ENCODE measurements around the gene ESRRA. TPM values are rescaled to one million over a fixed set of nuclear protein-coding genes. Genes with fewer than 3 reads are reported as not detected.
A peak's percentile ranks its signal among the peaks of the same experiment; 100 is the strongest.

ESRRA gene
- total RNA-seq, 6 experiments from 2014 or later: 28.5 to 82.6 (median 47.7) TPM

DNA sequence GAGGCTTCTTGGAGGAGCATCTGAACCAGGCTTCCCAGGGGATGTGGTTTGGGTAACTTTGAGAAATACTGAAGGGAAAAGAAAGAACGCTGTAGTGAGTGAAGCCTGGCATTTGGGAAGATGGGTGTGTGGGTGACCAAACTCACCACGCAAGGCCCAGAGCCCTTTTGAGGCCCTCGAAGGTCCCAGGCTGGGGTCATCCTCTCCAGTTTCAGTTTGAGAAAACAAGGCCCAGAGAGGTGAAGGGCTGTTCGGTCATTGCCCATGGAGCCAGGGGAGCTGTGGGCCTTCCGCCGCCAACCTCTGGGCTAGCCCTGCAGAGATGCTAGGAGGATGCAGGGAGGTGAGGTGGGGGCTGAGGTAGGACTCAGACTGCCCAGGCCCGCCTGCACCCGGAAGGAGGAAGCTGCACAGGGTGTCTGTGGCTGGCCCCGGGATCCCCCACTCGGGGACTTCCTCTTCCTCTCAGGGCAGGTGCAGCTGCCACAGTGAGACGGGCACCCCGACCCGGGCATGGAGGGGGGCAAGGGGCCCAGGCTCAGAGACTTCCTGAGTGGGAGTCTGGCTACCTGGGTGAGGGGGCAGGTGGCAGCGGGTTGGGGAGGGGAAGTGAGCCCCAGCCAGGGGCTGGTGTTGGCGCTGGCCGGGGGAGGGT, 34.6 kb downstream of the ESRRA start, which contains the start of gene CCDC88B:
CCDC88B (plus strand) TSS at position 451 of the 655 bp plus-strand sequence; CDS start at position 514, 63 bp downstream.
- no peaks in the 10 kb centered on the region for H3K27me3 ChIP-seq
- peak; percentile 30 to 58 (median 35) for ATAC-seq
- peak; percentile 68 to 83 (median 70) for DNase-seq
- peak within 1 kb of the TSS in 1 of 3 donors; percentile 33 for H3K27ac ChIP-seq
- no peak within 1 kb of the TSS for H3K4me3 ChIP-seq
- peaks cover 0 to 11% (median 2%) of the 10 kb centered on the region in 4 donors for H3K4me1 ChIP-seq
- 35% methylated on average over 5 of the region's 16 CpGs for WGBS (ENCODE audit: insufficient coverage, low coverage, low lambda C conversion rate, missing lambda C conversion rate)
- intact Hi-C loops (cut with DNase I): no loop called here
- TF ChIP-seq, protein P1, sequence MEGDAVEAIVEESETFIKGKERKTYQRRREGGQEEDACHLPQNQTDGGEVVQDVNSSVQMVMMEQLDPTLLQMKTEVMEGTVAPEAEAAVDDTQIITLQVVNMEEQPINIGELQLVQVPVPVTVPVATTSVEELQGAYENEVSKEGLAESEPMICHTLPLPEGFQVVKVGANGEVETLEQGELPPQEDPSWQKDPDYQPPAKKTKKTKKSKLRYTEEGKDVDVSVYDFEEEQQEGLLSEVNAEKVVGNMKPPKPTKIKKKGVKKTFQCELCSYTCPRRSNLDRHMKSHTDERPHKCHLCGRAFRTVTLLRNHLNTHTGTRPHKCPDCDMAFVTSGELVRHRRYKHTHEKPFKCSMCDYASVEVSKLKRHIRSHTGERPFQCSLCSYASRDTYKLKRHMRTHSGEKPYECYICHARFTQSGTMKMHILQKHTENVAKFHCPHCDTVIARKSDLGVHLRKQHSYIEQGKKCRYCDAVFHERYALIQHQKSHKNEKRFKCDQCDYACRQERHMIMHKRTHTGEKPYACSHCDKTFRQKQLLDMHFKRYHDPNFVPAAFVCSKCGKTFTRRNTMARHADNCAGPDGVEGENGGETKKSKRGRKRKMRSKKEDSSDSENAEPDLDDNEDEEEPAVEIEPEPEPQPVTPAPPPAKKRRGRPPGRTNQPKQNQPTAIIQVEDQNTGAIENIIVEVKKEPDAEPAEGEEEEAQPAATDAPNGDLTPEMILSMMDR (IDR thresholded peaks at IDR 0.05): no peak
- TF ChIP-seq POLR2A (IDR thresholded peaks at IDR 0.05): no peak
- H3K36me3 ChIP-seq: no peaks in the 10 kb centered on the region
- no peaks in the 10 kb centered on the region for H3K9me3 ChIP-seq

DNA sequence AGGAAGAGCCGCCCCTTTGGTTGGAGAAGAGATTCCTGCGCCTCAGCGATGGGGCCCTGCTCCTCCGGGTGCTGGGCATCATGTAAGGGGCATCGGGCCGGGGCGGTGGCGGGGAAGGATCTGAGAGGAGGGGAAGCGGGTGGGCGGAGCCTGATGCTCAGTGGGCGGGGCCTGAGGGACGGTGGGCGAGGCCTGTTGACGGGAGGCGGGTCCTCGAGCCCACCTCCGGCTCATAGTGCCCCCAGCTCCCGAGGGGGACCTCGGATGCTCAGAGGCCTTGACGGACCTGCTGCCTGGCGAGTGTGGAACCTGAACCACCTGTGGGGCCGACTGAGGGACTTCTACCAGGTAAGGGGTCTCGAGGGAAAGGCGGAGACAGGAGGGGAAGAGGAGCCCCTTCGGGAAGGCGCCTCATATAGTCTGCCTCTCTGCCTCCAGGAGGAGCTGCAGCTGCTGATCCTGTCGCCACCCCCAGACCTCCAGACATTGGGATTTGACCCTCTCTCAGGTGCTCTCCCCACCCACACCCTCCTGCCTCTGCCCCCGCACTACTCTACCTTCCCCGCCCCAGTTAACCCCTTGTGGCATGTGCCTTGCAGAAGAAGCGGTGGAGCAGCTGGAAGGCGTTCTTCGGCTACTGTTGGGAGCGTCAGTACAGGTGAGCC, 35.5 kb downstream of the ESRRA start:
- ATAC-seq (peak in 3 of 4 donors; percentile 5 to 14 (median 6)), DNase-seq (peak; percentile 68 to 80 (median 70))
- no peak for TF ChIP-seq POLR2A (IDR thresholded peaks at IDR 0.05)
- TF ChIP-seq, protein P1 (IDR thresholded peaks at IDR 0.05): no peak
- Histone ChIP-seq H3K36me3 (no peaks in the 10 kb centered on the region), H3K9me3 (no peaks in the 10 kb centered on the region), H3K4me3 (no peak overlapping the region), H3K4me1 (peaks cover 0 to 11% (median 2%) of the 10 kb centered on the region in 4 donors), H3K27me3 (no peaks in the 10 kb centered on the region), H3K27ac (peak overlapping the region in 1 of 3 donors; percentile 33)
- 49% methylated on average over 15 of the region's 33 CpGs for WGBS (ENCODE audit: insufficient coverage, low coverage, low lambda C conversion rate, missing lambda C conversion rate)
- intact Hi-C loops (cut with DNase I): no loop called here

DNA sequence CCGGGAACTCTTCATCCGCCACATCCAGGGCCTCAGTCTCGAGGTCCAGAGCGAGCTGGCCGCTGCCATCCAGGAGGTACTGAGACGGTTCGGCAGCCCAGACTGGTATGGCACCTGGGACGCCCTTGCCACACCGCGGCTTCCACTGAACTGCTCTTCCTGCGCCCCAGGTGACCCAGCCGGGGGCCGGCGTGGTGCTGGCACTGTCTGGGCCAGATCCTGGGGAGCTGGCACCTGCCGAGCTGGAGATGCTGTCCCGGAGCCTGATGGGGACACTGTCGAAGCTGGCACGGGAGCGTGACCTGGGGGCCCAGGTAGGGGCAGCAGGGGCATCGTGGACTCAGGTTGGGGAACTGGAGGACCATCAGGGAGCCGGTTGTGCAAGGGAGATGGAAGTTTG, 36.1 kb downstream of the ESRRA start:
- TF ChIP-seq, protein P1 (IDR thresholded peaks at IDR 0.05): no peak
- TF ChIP-seq POLR2A (IDR thresholded peaks at IDR 0.05): no peak
- Histone ChIP-seq H3K4me3 (no peak overlapping the region), H3K36me3 (no peaks in the 10 kb centered on the region), H3K27ac (no peak overlapping the region), H3K9me3 (no peaks in the 10 kb centered on the region), H3K4me1 (peaks cover 0 to 11% (median 2%) of the 10 kb centered on the region in 4 donors), H3K27me3 (no peaks in the 10 kb centered on the region)
- 60% methylated on average over 1 of the region's 21 CpGs for WGBS (ENCODE audit: insufficient coverage, low coverage, low lambda C conversion rate, missing lambda C conversion rate)
- intact Hi-C loops (cut with DNase I): no loop called here
- DNase-seq (peak in 1 of 3 donors; percentile 57), ATAC-seq (no peak)

DNA sequence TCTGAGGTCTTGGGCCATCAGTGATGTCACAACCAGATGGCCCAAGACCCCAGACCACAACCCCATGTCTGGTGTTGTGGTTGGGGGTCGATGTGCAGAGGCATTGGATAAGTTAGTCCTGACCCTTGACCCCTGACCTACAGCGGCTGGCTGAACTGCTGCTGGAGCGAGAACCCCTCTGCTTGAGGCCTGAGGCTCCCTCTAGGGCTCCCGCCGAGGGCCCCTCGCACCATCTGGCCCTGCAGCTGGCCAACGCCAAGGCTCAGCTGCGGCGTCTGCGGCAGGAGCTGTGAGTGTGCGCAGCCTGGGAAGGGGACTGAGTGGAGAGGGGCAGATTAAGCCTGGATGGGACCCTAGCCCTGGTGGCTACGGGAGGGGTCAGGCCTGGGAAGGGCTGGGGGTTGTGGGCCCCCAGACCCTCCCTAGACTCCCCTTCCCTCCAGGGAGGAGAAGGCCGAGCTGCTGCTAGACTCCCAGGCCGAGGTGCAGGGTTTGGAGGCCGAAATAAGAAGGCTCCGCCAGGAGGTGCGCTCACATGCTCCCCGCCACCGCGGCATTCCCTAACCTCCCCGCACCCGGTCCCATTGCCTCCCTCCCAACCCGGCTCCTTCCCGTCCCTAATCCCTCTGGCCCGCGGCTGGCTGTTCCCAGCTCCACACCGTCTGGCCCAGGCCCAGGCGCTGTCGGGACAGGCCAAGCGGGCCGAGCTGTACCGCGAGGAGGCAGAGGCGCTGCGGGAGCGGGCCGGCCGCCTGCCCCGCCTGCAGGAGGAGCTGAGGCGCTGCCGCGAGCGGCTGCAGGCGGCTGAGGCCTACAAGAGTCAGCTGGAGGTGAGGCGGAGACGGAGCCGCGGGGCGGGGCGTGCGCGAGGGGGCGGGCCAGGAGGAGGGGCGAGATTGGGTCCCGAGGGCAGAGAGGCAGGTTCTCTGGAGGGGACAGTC, 36.8 kb downstream of the ESRRA start:
- Histone ChIP-seq H3K27ac (peak overlapping the region in 1 of 3 donors; percentile 18), H3K4me3 (peak overlapping the region in 2 of 3 donors; percentile 9 to 37), H3K9me3 (no peaks in the 10 kb centered on the region), H3K27me3 (no peaks in the 10 kb centered on the region), H3K36me3 (no peaks in the 10 kb centered on the region), H3K4me1 (peaks cover 0 to 11% (median 2%) of the 10 kb centered on the region in 4 donors)
- intact Hi-C loops (cut with DNase I): no loop called here
- 27% methylated on average over 22 of the region's 55 CpGs for WGBS (ENCODE audit: insufficient coverage, low coverage, low lambda C conversion rate, missing lambda C conversion rate)
- DNase-seq: peak; percentile 92 to 94 (median 94)
- peak; percentile 30 for TF ChIP-seq POLR2A (IDR thresholded peaks at IDR 0.05)
- TF ChIP-seq, protein P1 (IDR thresholded peaks at IDR 0.05): peak; percentile 33 to 47 (median 36)
- peak; percentile 93 to 96 (median 95) for ATAC-seq
